GM19468 (cell line): Measurements from ENCODE around the gene RUNX1.

Experiments used
- ATAC-seq: cut with Tn5 transposase; IDR thresholded peaks from one replicate; pipeline ENCODE4 v1.9.1; 2021; ENCODE audit warnings: mild to moderate bottlenecking, moderate library complexity, moderate number of reproducible peaks; ENCODE audit not compliant: unreplicated experiment; ENCODE audit errors: extremely low read depth

Gene RUNX1

GRCh38 chr21:34912022-34912945, 136.8 kb downstream of the RUNX1 start:
- no peak for ATAC-seq

DNA sequence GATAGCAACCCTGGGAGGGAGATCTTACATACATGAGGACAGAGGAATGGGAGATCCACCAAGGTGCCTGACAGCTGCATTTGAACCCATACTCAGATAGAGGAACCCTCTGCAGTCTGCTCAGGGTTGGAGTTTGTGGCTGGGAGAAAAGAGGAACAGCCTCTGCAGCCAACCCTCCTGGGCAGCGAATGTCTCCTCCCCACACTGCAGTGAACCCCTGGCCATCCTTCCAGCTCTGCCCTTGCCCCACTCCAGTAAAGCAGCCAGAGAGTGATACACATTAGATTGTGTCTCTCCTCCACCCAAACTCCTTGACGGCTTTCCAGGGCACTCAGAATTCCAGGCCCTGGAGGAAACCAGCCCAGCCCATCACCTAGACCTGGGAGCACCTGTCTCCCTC, 137.7 kb downstream of the RUNX1 start:
- no peak for ATAC-seq

DNA sequence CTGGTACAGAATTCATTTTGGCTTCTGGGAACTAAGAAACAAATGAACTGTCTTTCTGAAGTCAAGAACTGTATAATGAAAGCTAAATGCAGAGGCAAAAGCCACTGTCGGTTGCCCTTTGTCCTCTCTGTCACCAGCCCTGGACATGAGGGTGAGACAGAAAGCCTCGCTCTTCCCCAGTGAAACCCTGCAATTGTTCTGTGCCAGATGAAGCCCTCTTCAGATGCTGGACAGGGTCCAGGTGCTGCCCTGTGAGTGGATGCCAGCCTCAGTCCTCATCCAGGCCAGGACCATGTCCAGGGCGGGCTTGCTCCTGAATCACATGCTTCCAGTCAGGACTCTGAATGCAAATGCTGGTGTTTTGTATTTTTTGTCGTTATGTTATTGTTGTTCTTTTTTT, 138.7 kb downstream of the RUNX1 start:
- ATAC-seq: no peak

- no peak for ATAC-seq
Observed at GRCh38 chr21:34909492-34910292, 139.4 kb downstream of the RUNX1 start.

- no peak for ATAC-seq
Observed at GRCh38 chr21:34908419-34909055, 140.6 kb downstream of the RUNX1 start.

- ATAC-seq: no peak
Observed at GRCh38 chr21:34907461-34908418, 141.4 kb downstream of the RUNX1 start.

DNA sequence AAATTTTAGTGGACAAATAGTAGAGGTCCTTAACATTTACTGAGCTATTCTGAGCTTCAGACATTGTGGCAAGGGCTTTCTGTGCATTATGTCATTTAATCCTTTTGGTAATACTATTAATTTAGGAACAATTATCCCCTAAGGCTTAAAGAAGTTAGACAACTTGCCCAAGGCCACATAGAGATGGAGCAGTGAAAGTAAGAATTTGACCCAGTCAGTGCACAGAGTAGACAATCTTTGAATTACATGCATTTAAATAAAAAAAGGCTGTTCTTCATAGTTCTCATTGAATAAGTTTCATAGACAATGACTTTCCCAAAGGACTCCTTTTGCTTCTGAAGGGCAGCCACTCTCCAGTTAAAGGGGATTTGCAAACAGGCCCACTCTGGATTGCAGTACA, 142.7 kb downstream of the RUNX1 start:
- ATAC-seq: no peak

- no peak for ATAC-seq
Observed at GRCh38 chr21:34905218-34905537, 143.9 kb downstream of the RUNX1 start.

GRCh38 chr21:34904526-34905217, 144.4 kb downstream of the RUNX1 start:
- ATAC-seq: no peak

DNA sequence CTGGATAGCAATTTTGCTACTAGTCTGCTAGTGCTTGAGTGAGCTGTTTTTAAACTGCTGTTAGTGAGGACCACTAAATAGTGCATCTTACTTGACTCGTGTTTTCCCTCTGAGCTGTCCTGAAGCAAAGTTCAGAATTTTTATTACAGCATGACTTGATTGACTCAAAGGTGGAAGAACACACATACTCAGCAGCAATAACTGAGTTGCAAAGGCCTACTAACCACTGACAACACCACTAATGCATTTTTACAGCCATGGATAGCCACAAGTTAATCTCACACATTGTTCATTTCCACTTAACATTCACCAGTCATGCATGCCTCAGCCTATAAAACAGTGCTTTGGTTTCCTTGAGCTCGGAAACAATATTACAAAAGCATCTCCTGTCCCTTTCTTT, 148.7 kb downstream of the RUNX1 start:
- ATAC-seq: no peak

DNA sequence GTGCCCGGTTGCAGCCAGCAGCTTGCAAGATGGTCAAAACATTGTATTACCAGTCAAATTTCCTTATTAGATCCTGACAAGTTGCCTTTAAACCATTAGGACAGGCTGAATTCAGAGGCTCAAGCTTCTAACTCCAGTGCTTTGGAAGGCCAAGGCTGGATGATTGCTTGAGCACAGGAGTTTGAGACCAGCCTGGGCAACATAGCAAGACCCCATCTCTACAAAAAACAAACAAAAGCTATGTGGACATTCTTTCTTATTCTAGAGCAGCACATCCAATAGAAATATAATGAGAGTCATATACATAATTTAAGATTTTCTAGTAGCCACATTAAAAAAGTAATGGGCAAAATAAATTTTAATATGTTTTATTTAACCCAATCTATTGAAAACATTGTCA, 149.3 kb downstream of the RUNX1 start:
- no peak for ATAC-seq

- ATAC-seq: no peak
Observed at GRCh38 chr21:34899302-34899701, 149.8 kb downstream of the RUNX1 start.

- ATAC-seq: no peak
Observed at GRCh38 chr21:34897828-34898227, 151.3 kb downstream of the RUNX1 start.

GRCh38 chr21:34894401-34894800, 154.7 kb downstream of the RUNX1 start:
- ATAC-seq: no peak

DNA sequence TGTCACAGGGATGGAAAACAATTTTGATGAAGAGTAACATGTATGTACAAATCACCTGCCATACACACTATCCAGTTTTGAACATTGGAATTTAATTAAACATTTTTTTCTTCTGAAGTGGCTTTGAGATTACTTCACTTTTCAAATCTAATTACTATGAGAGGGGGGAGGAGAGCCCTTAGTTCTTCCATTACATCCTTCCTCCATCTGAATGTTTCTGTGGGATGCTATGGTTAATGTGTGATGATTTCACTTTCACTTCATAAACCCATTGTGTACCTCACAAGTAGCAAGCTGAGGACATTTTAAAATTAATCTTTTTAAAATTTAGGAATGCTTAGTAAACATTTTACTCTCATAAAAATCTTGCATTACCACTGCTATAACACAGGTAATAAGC, 156.9 kb downstream of the RUNX1 start:
- ATAC-seq: no peak

DNA sequence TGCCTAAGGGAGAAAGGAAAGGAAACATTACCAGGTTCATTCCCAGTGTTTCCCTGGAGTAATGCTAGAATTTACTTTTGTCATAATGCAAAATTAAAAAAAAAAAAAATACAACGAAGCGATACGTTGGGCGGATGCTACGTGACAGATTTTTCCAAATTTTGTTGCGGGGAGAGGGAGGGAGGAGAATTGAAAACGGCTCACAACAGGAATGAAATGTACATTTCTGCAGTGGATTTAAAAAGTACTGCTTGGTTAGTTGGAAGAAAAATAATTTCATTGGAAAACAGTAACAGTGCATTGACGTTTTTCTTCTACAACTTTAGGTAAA, 157.5 kb downstream of the RUNX1 start:
- ATAC-seq: no peak

- ATAC-seq: no peak
Observed at GRCh38 chr21:34890724-34891612, 158.1 kb downstream of the RUNX1 start.

GRCh38 chr21:34890470-34890723, 158.7 kb downstream of the RUNX1 start:
- ATAC-seq: no peak
